ENCODE measurements around the gene FREM1. TPM values are rescaled to one million over a fixed set of nuclear protein-coding genes. Genes with fewer than 3 reads are reported as not detected.

FREM1 gene
- total and polyA plus RNA-seq, 10 donors, result 0.07 to 4.3 (median 0.54) TPM; not detected in 1

DNA sequence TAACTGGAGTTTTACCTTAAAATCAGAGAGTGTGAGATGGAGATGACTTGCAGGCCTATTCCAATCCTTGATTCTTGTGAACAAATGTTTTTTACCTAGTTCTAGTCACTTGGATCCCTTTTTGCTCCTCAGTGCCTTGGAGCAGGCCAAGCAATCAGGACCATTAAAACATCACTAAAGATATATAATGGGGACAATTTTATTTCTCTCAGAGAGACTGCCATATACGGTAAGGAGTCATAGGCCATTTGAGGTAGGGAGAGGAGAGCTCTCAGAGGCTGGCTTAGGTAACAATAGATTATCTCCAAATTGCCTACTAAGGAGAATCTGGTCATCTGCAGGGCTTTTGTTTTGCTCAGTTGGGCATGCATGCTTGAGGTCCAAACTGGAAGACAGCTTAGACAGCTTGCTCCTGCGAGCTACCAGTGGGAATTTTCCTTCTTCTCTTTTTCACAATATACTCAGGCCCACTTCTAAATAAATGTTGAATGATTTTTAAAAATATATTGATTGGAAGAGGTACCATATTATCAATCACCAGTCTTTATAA lies 44.0 kb downstream of the FREM1 start:
- no peak overlapping the region for H3K4me3 ChIP-seq
- intact Hi-C loops (cut with DNase I; ENCODE audit: low total_unique reads), result no loop called here
- H3K27ac ChIP-seq, result no peak overlapping the region
- DNase-seq, result no peak
- TF ChIP-seq POLR2A (IDR thresholded peaks at IDR 0.05) (no peak), POLR2AphosphoS5 (IDR thresholded peaks at IDR 0.05) (no peak)
- TF ChIP-seq, protein P1, sequence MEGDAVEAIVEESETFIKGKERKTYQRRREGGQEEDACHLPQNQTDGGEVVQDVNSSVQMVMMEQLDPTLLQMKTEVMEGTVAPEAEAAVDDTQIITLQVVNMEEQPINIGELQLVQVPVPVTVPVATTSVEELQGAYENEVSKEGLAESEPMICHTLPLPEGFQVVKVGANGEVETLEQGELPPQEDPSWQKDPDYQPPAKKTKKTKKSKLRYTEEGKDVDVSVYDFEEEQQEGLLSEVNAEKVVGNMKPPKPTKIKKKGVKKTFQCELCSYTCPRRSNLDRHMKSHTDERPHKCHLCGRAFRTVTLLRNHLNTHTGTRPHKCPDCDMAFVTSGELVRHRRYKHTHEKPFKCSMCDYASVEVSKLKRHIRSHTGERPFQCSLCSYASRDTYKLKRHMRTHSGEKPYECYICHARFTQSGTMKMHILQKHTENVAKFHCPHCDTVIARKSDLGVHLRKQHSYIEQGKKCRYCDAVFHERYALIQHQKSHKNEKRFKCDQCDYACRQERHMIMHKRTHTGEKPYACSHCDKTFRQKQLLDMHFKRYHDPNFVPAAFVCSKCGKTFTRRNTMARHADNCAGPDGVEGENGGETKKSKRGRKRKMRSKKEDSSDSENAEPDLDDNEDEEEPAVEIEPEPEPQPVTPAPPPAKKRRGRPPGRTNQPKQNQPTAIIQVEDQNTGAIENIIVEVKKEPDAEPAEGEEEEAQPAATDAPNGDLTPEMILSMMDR (IDR thresholded peaks at IDR 0.05 in 8 of 11, conservative IDR thresholded peaks at IDR 0.05 in 3 of 11), result no peak
- no peaks in the 10 kb centered on the region for H3K9me3 ChIP-seq
- no peaks in the 10 kb centered on the region for H3K36me3 ChIP-seq
- H3K4me1 ChIP-seq, result no peaks in the 10 kb centered on the region
- 80 to 96% (median 92%) methylated on average over 2 of the region's 2 CpGs for WGBS, 5 donors
- no peaks in the 10 kb centered on the region for H3K27me3 ChIP-seq (replicated peaks in 1 of 7)

DNA sequence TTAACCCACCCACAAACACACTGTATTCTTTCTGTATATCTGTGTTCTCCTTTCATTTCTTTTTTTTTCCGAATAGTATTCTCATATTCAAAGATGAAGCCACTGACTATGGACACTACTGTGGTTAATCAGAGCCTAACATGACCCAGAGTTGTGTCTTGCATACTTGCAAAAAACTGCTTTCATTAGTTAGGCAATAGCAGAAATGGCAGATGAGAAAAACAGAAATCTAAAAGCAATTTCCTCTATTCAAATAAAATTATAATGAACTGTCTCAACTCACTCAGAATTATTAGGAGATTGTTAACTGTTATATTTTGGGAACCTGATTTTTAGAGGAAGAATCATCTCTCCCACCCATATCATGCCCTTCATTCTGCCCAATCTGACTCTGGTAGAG lies 45.9 kb downstream of the FREM1 start:
- DNase-seq, result no peak
- intact Hi-C loops (cut with DNase I; ENCODE audit: low total_unique reads), result no loop called here
- Histone ChIP-seq H3K9me3 (no peaks in the 10 kb centered on the region), H3K27me3 (replicated peaks in 1 of 7) (no peaks in the 10 kb centered on the region), H3K27ac (no peak overlapping the region), H3K36me3 (no peaks in the 10 kb centered on the region), H3K4me3 (no peak overlapping the region), H3K4me1 (no peaks in the 10 kb centered on the region)
- 82 to 97% (median 93%) methylated on average over 1 of the region's 1 CpG for WGBS, 5 donors
- TF ChIP-seq POLR2AphosphoS5 (IDR thresholded peaks at IDR 0.05) (no peak), POLR2A (IDR thresholded peaks at IDR 0.05) (no peak)
- TF ChIP-seq, protein P1 (IDR thresholded peaks at IDR 0.05 in 8 of 11, conservative IDR thresholded peaks at IDR 0.05 in 3 of 11), result no peak

DNA sequence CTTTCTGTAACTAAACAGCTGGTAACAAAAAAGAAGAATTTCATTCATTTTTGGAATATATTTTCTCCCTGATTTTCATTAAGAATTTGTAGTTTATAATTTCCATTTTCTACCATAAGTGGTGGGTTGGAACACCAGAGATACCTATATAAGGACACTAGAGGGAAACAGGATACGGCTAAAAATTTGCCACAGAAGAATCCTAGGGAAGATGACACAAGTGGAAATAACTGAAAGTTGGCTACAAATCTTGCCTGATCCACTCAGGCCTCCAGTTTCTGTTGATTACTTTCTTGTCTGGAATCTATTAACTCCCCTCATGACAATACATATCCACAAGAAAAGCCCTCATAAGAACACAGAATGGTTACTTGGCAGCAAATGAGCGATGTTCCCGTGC lies 46.8 kb downstream of the FREM1 start:
- Histone ChIP-seq H3K27ac (no peak overlapping the region), H3K27me3 (replicated peaks in 1 of 7) (no peaks in the 10 kb centered on the region), H3K4me3 (no peak overlapping the region), H3K4me1 (no peaks in the 10 kb centered on the region), H3K9me3 (no peaks in the 10 kb centered on the region), H3K36me3 (no peaks in the 10 kb centered on the region)
- no peak for DNase-seq
- 91 to 96% (median 94%) methylated on average over 3 of the region's 3 CpGs for WGBS, 5 donors
- no peak for TF ChIP-seq POLR2AphosphoS5 (IDR thresholded peaks at IDR 0.05)
- TF ChIP-seq, protein P1 (IDR thresholded peaks at IDR 0.05 in 8 of 11, conservative IDR thresholded peaks at IDR 0.05 in 3 of 11), result no peak
- TF ChIP-seq POLR2A (IDR thresholded peaks at IDR 0.05), result no peak
- intact Hi-C loops (cut with DNase I; ENCODE audit: low total_unique reads), result no loop called here

DNA sequence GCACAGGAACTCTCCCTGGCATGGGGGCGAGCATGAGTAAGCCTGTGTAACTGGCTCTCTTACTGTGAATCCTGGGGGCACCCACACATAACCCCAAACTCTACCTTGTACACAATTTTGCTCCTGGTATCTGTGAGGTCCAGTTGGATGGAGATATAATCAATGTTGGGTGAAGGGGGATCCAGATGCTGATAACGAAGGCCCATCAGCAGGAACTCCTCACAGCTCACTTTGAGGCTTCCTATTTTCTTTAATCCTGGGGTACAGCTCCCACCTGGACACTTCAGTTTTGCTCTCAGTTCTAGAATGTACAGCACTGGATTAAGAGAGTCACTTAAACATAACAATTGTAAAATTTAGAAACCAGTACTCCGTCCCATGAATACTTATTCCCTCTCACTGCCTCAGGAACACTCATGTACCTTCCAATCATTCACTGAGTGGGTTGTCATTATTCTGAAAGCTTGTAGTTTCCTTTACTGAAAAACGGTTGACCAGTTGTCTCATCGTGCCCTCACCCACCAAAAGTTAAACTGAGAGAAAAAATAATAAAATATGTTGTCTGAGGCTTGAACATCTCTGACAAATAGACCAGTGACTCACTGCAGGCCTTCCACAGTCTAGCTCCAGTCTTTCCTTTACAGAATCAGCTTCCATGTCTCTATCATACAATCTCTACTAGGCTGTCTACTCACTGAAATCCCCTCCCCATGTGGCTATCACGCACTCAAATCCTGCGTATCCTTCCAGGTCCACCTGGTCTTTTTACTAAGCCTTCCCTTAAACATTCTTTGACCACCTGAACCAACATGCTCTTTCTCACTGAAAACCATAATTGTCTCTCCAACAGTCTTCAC lies 52.6 kb downstream of the FREM1 start:
- H3K36me3 ChIP-seq, result no peaks in the 10 kb centered on the region

More for the DNA sequence above, 52.6 kb downstream of the FREM1 start:
- no peak overlapping the region for H3K27ac ChIP-seq
- no peak for DNase-seq
- no peak overlapping the region for H3K4me3 ChIP-seq
- H3K4me1 ChIP-seq, result no peaks in the 10 kb centered on the region
- H3K9me3 ChIP-seq, result no peaks in the 10 kb centered on the region
- WGBS, 5 donors, result 84 to 95% (median 86%) methylated on average over 7 of the region's 7 CpGs
- intact Hi-C loops (cut with DNase I; ENCODE audit: low total_unique reads), result no loop called here
- no peaks in the 10 kb centered on the region for H3K27me3 ChIP-seq (replicated peaks in 1 of 7)
- TF ChIP-seq, protein P1 (IDR thresholded peaks at IDR 0.05 in 8 of 11, conservative IDR thresholded peaks at IDR 0.05 in 3 of 11), result no peak
- TF ChIP-seq POLR2AphosphoS5 (IDR thresholded peaks at IDR 0.05) (no peak), POLR2A (IDR thresholded peaks at IDR 0.05) (no peak)

All from spleen (tissue), 11 donors.